ENCODE data around the gene RIMBP2.

RIMBP2 gene

DNA sequence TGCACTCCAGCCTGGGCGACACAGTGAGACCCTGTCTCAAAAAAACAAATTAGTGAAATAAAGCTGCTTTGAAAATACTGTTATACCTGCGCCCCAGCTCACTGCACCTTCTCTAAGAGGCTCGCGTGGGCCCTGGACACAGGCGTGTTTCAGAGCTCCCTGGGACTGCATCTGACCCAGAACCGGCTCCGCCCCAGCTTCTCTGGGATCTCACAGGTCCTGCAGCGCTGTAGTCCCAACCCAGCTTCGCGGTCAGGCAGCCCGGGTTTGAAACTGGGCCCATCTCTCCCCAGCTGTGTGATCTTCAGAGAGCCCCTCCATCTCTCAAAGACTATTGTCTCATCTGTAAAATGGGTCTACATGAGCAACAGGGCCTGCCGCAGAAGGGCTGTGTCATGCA, 7.5 kb downstream of the RIMBP2 start:
- TF ChIP-seq TAF1 (IDR thresholded peaks at IDR 0.05; ENCODE audit: borderline replicate concordance, insufficient read depth, low read length) (no peak), SIN3A (IDR thresholded peaks at IDR 0.05; ENCODE audit: borderline replicate concordance, insufficient read depth, low read length) (no peak), FOXP2 (optimal IDR thresholded peaks at IDR 0.05; ENCODE audit: borderline replicate concordance, extremely low read depth, extremely low read length, insufficient read depth) (no peak), POLR2AphosphoS5 (IDR thresholded peaks at IDR 0.05; ENCODE audit: low read depth, low read length) (no peak)
- TF ChIP-seq, protein P1, sequence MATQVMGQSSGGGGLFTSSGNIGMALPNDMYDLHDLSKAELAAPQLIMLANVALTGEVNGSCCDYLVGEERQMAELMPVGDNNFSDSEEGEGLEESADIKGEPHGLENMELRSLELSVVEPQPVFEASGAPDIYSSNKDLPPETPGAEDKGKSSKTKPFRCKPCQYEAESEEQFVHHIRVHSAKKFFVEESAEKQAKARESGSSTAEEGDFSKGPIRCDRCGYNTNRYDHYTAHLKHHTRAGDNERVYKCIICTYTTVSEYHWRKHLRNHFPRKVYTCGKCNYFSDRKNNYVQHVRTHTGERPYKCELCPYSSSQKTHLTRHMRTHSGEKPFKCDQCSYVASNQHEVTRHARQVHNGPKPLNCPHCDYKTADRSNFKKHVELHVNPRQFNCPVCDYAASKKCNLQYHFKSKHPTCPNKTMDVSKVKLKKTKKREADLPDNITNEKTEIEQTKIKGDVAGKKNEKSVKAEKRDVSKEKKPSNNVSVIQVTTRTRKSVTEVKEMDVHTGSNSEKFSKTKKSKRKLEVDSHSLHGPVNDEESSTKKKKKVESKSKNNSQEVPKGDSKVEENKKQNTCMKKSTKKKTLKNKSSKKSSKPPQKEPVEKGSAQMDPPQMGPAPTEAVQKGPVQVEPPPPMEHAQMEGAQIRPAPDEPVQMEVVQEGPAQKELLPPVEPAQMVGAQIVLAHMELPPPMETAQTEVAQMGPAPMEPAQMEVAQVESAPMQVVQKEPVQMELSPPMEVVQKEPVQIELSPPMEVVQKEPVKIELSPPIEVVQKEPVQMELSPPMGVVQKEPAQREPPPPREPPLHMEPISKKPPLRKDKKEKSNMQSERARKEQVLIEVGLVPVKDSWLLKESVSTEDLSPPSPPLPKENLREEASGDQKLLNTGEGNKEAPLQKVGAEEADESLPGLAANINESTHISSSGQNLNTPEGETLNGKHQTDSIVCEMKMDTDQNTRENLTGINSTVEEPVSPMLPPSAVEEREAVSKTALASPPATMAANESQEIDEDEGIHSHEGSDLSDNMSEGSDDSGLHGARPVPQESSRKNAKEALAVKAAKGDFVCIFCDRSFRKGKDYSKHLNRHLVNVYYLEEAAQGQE (IDR thresholded peaks at IDR 0.05; ENCODE audit: insufficient read depth in 1 of 2, low read depth in 2 of 2, low read length in 2 of 2): no peak

GRCh38 chr12:130707571-130707891, 8.6 kb downstream of the RIMBP2 start:
- no peak for TF ChIP-seq FOXP2 (optimal IDR thresholded peaks at IDR 0.05; ENCODE audit: borderline replicate concordance, extremely low read depth, extremely low read length, insufficient read depth)
- TF ChIP-seq TAF1 (IDR thresholded peaks at IDR 0.05; ENCODE audit: borderline replicate concordance, insufficient read depth, low read length): no peak
- no peak for TF ChIP-seq SIN3A (IDR thresholded peaks at IDR 0.05; ENCODE audit: borderline replicate concordance, insufficient read depth, low read length)
- TF ChIP-seq, protein P1 (IDR thresholded peaks at IDR 0.05; ENCODE audit: insufficient read depth in 1 of 2, low read depth in 2 of 2, low read length in 2 of 2): no peak
- no peak for TF ChIP-seq POLR2AphosphoS5 (IDR thresholded peaks at IDR 0.05; ENCODE audit: low read depth, low read length)

- no peak for TF ChIP-seq FOXP2 (optimal IDR thresholded peaks at IDR 0.05; ENCODE audit: borderline replicate concordance, extremely low read depth, extremely low read length, insufficient read depth)
- no peak for TF ChIP-seq POLR2AphosphoS5 (IDR thresholded peaks at IDR 0.05; ENCODE audit: low read depth, low read length)
- TF ChIP-seq, protein P1 (IDR thresholded peaks at IDR 0.05; ENCODE audit: insufficient read depth in 1 of 2, low read depth in 2 of 2, low read length in 2 of 2): no peak
- no peak for TF ChIP-seq TAF1 (IDR thresholded peaks at IDR 0.05; ENCODE audit: borderline replicate concordance, insufficient read depth, low read length)
- no peak for TF ChIP-seq SIN3A (IDR thresholded peaks at IDR 0.05; ENCODE audit: borderline replicate concordance, insufficient read depth, low read length)
Observed at GRCh38 chr12:130706885-130707570, 9.1 kb downstream of the RIMBP2 start.

DNA sequence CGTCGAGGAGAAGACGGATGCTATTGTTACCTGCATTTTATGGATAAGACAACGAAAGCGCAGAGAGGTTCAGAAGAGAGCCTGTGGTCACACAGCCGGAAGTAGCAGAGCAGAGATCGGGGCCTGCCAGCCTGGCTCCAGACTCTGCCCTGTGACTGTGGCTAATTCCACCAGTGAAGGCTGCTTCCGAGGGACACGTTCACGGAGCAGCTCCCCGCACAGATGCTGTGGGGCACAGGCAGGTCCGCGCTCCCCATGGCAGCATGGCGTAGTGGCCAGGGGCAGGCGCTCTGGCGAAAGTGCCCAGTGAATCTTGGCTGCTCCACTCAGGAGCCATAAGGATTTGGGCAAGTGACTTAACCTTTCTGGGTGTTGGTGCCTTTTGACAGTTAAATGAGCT, 9.8 kb downstream of the RIMBP2 start:
- TF ChIP-seq SIN3A (IDR thresholded peaks at IDR 0.05; ENCODE audit: borderline replicate concordance, insufficient read depth, low read length) (no peak), FOXP2 (optimal IDR thresholded peaks at IDR 0.05; ENCODE audit: borderline replicate concordance, extremely low read depth, extremely low read length, insufficient read depth) (no peak), TAF1 (IDR thresholded peaks at IDR 0.05; ENCODE audit: borderline replicate concordance, insufficient read depth, low read length) (no peak), POLR2AphosphoS5 (IDR thresholded peaks at IDR 0.05; ENCODE audit: low read depth, low read length) (no peak)
- TF ChIP-seq, protein P1 (IDR thresholded peaks at IDR 0.05; ENCODE audit: insufficient read depth in 1 of 2, low read depth in 2 of 2, low read length in 2 of 2): no peak

Data from PFSK-1 (cell line).